ENCODE data around the gene CES4A.

GRCh38 chr16:67039260-67040020, 51.1 kb downstream of the CES4A start:
- TF ChIP-seq POLR2A (IDR thresholded peaks at IDR 0.05; ENCODE audit: low read depth, low read length) (no peak), POLR2AphosphoS5 (IDR thresholded peaks at IDR 0.05; ENCODE audit: low read depth, low read length) (no peak), TAF1 (IDR thresholded peaks at IDR 0.05; ENCODE audit: borderline replicate concordance, low read depth, low read length) (no peak)

Measured in GM12892 (cell line).